Esophagus muscularis mucosa (tissue), 4 donors: ENCODE data around the gene GOLGA3. TPM values are rescaled to one million over a fixed set of nuclear protein-coding genes. Genes with fewer than 3 reads are reported as not detected.

Experiments used
- DNase-seq: peaks from one replicate; pipeline ENCODE4 v3.0.0-alpha.2; 2017; ENCODE audit errors: extremely low spot score
- H3K27ac ChIP-seq, 4 donors: fragments of 200-600 bp; sonication (generic); replicated peaks in 1 of 4; 1 replicate in 3 of 4; 2 replicates in 1 of 4; pipeline ENCODE4 v1.5.1; 2016 to 2019; ENCODE audit warnings: mild to moderate bottlenecking in 1 of 4
- H3K27me3 ChIP-seq, 4 donors: fragments of 200-600 bp; sonication (generic); one replicate each; pipeline versions ENCODE4 v1.5.1 to v1.6.0; 2016 to 2019
- H3K36me3 ChIP-seq, 4 donors: fragments of 200-600 bp; sonication (generic); one replicate each; pipeline ENCODE4 v1.5.1; 2016 to 2019
- H3K4me1 ChIP-seq, 4 donors: fragments of 200-600 bp; sonication (generic); one replicate each; pipeline ENCODE4 v1.5.1; 2016 to 2019
- H3K4me3 ChIP-seq, 4 donors: fragments of 200-600 bp; sonication (generic); 1 replicate in 2 of 4; 2 replicates in 2 of 4; pipeline ENCODE4 v1.5.1; 2016 to 2019; ENCODE audit warnings: mild to moderate bottlenecking in 4 of 4, moderate library complexity in 1 of 4
- H3K9me3 ChIP-seq, 4 donors: fragments of 200-600 bp; sonication (generic); 1 replicate in 3 of 4; 2 replicates in 1 of 4; pipeline ENCODE4 v1.5.1; 2016 to 2019
- CTCF ChIP-seq, 3 experiments: fragments of 200-600 bp in 2 of 3; fragments of 450-650 bp in 1 of 3; sonication (generic) in 2 of 3; IDR thresholded peaks; one replicate each; pipeline ENCODE4 v1.5.1; 2017 to 2019; ENCODE audit warnings: antibody characterized with exemption in 3 of 3, mild to moderate bottlenecking in 2 of 3, moderate library complexity in 1 of 3
- EP300 ChIP-seq: sonication (generic); formaldehyde crosslinking; IDR thresholded peaks from one replicate; pipeline ENCODE4 v1.6.1; 2017; ENCODE audit warnings: antibody characterized with exemption
- POLR2A ChIP-seq: fragments of 450-650 bp; IDR thresholded peaks from one replicate; pipeline ENCODE4 v1.6.1; 2017; ENCODE audit warnings: antibody characterized with exemption, moderate library complexity, mild to moderate bottlenecking, low read depth
- POLR2AphosphoS5 ChIP-seq, 2 donors: sonication (generic); formaldehyde crosslinking; IDR thresholded peaks; one replicate each; pipeline ENCODE4 v1.6.1; 2017; ENCODE audit warnings: antibody characterized with exemption in 2 of 2
- WGBS: methylation state at CpG from one replicate; pipeline ENCODE4 v1.1.5; 2018; 5-methylcytosine and 5-hydroxymethylcytosine counted together
- intact Hi-C: fragments of 100-400 bp; cut with DNase I; formaldehyde crosslinking; loops from one replicate; pipeline ENCODE4 v1.15.1; 2023
- total RNA-seq, 4 donors: library from RNA; depleted of rRNA; stranded (reverse); fragments of >200 nt; gene quantifications; one replicate each; pipeline versions ENCODE4 v1.1.0 to v1.2.1, GENCODE V29; 2016

The GOLGA3 gene
- total RNA-seq, 4 donors from 2014 or later: 72.3 to 123 (median 93.4) TPM

- TF ChIP-seq CTCF (IDR thresholded peaks at IDR 0.05): no peak
- TF ChIP-seq EP300: no peak
- no peak for TF ChIP-seq POLR2A
- TF ChIP-seq POLR2AphosphoS5 (IDR thresholded peaks at IDR 0.05): no peak
- no peak for DNase-seq
- Histone ChIP-seq H3K4me1 (no peaks in the 10 kb centered on the region), H3K36me3 (peaks cover 84 to 99% (median 95%) of the 10 kb centered on the region in 4 donors), H3K27me3 (no peaks in the 10 kb centered on the region), H3K9me3 (no peaks in the 10 kb centered on the region), H3K27ac (no peak overlapping the region), H3K4me3 (no peak overlapping the region)
- intact Hi-C loops: no loop called here
- 91% methylated on average over 17 of the region's 17 CpGs for WGBS
These were observed 97.1 kb downstream of the GOLGA3 start for GRCh38 chr12:132731574-132731973.

- H3K27ac ChIP-seq: no peak overlapping the region
- DNase-seq: no peak
- peaks cover 85 to 99% (median 95%) of the 10 kb centered on the region in 4 donors for H3K36me3 ChIP-seq
- H3K9me3 ChIP-seq: no peaks in the 10 kb centered on the region
- H3K4me1 ChIP-seq: no peaks in the 10 kb centered on the region
- 91% methylated on average over 6 of the region's 11 CpGs for WGBS
- no peaks in the 10 kb centered on the region for H3K27me3 ChIP-seq
- intact Hi-C loops: no loop called here
- H3K4me3 ChIP-seq: no peak overlapping the region
- TF ChIP-seq CTCF (IDR thresholded peaks at IDR 0.05): no peak
- no peak for TF ChIP-seq EP300
- no peak for TF ChIP-seq POLR2A
- TF ChIP-seq POLR2AphosphoS5 (IDR thresholded peaks at IDR 0.05): no peak
These were observed 98.3 kb downstream of the GOLGA3 start for GRCh38 chr12:132730353-132730752.

GRCh38 chr12:132729541-132730320, 98.9 kb downstream of the GOLGA3 start:
- DNase-seq: no peak
- H3K36me3 ChIP-seq: peaks cover 85 to 99% (median 95%) of the 10 kb centered on the region in 4 donors
- WGBS: 87% methylated on average over 24 of the region's 24 CpGs

DNA sequence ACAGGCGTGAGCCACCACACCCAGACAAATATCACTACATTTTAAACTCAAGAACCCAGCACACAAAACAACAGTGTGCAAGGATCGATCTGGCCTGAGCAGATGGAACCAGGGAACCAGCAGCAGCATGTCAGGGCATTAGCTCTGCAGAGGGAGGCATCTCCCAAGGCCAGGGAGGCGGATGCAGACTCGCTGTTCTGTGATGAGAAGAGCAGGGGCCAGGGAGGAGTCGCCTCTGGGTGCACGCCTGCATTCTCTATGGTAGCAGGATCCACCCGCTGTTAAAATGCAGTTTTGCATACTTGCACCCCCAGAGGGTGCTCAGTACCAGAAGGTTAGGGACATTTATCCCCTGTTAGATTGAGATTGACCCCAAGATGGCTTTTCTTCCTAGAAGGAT, 100.2 kb downstream of the GOLGA3 start:
- Histone ChIP-seq H3K4me3 (no peak overlapping the region), H3K27me3 (no peaks in the 10 kb centered on the region), H3K27ac (no peak overlapping the region), H3K4me1 (no peaks in the 10 kb centered on the region), H3K36me3 (peaks cover 86 to 99% (median 95%) of the 10 kb centered on the region in 4 donors), H3K9me3 (no peaks in the 10 kb centered on the region)
- TF ChIP-seq EP300 (no peak), POLR2A (no peak), CTCF (IDR thresholded peaks at IDR 0.05) (no peak)
- DNase-seq: no peak
- intact Hi-C loops: no loop called here
- 99% methylated on average over 7 of the region's 7 CpGs for WGBS

More at GRCh38 chr12:132729541-132730320, 98.9 kb downstream of the GOLGA3 start:
- Histone ChIP-seq H3K27me3 (no peaks in the 10 kb centered on the region), H3K4me3 (no peak overlapping the region), H3K4me1 (no peaks in the 10 kb centered on the region), H3K9me3 (no peaks in the 10 kb centered on the region), H3K27ac (no peak overlapping the region)
- intact Hi-C loops: no loop called here
- no peak for TF ChIP-seq EP300
- TF ChIP-seq CTCF (IDR thresholded peaks at IDR 0.05): no peak
- TF ChIP-seq POLR2A: no peak
- TF ChIP-seq POLR2AphosphoS5 (IDR thresholded peaks at IDR 0.05): no peak
